GM12891 (cell line): Measurements from ENCODE around the gene CNPY1.

Experiments used
- DNase-seq: peaks from one replicate; pipeline ENCODE4 v3.0.0; 2011; ENCODE audit warnings: low spot score; ENCODE audit not compliant: insufficient read length
- FAIRE-seq: peaks from 2 replicates; lab custom pipeline; 2011; peaks lifted over from hg19 to GRCh38; lab: Jason Lieb, UNC
- PAX5 ChIP-seq: IDR thresholded peaks from 2 replicates; pipeline ENCODE4 v1.6.1; 2011; ENCODE audit warnings: low read length, moderate library complexity, mild to moderate bottlenecking; ENCODE audit not compliant: insufficient read depth, severe bottlenecking
- POLR2A ChIP-seq: IDR thresholded peaks from 2 replicates; pipeline ENCODE4 v1.6.1; 2011; ENCODE audit warnings: low read depth, low read length, control low read depth
- POLR2AphosphoS5 ChIP-seq: IDR thresholded peaks from 2 replicates; pipeline ENCODE4 v1.6.1; 2011; ENCODE audit warnings: low read depth, low read length, control low read depth
- POU2F2 ChIP-seq: IDR thresholded peaks from 2 replicates; pipeline ENCODE4 v1.6.1; 2011; ENCODE audit warnings: low read depth, mild to moderate bottlenecking, control low read depth, low read length, moderate library complexity
- SPI1 ChIP-seq: IDR thresholded peaks from 2 replicates; pipeline ENCODE4 v1.6.1; 2011; ENCODE audit warnings: low read depth, low read length, control low read depth
- TAF1 ChIP-seq: IDR thresholded peaks from 2 replicates; pipeline ENCODE4 v1.6.1; 2011; ENCODE audit warnings: low read depth, low read length, control low read depth

Gene CNPY1

DNA sequence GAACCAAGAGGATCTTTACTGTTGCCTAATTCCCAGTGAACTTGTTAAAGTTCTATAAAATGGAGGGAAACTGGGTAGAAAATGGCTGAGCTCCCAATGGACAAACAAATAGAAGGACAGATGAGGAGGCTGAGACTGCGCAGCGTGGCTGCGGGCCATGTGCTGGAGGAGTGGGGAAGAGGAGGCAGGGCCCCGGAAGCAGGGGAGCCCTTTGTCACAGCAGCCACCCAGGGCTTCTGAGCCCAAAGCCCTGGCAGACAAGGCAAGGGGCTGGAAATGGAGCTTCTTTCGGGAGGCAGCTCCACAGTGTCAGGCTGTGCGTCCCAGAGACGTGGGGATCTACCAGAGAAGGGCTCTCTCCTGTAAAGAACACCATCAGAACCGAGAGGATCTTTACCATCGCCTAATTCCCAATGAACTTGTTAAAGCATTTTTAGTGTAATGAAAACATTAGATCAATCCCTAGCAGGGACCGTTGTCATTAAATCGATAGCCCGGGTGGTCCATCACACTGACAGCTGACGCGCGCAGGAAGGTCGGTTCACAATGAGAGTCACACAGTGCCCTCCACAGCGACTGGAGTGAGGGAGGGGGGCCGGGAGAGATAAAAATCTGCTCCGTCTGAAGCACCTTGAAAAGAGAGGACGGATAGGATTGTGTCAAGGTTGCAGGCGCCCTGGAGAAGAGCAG, 14.0 kb upstream of the CNPY1 start:
- no peak for TF ChIP-seq PAX5
- TF ChIP-seq POLR2AphosphoS5: no peak
- TF ChIP-seq SPI1: no peak
- no peak for TF ChIP-seq POLR2A
- no peak for TF ChIP-seq TAF1
- no peak for TF ChIP-seq POU2F2
- no peak for FAIRE-seq

DNA sequence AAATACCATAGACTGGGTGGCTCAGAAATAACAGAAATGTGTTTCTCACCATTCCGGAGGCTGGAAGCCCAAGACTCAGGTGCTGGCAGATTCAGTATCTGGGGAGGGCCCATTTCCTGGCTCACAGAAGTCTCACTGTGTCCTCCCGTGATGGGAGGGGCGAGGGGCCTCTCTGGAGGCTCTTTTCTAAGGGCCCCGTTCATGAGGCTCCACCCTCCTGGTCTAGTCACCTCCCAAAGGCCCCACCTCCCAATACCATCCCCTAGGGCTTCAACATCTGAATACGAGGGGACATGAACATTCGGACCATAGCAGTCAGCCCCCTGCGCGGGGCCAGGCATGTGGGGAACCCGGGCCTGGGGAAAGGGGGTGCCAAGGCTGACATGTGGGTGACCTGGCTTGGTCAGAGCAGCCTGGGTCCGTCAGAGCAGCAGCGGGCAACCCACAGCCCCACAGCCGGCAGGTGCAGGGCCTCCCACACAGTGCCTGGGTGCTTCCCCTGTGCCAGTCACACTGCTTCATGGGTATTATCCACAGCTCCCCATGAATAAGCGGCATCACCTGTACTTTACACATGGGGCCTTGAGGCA, 13.3 kb upstream of the CNPY1 start:
- TF ChIP-seq POLR2A: no peak
- TF ChIP-seq POLR2AphosphoS5: no peak
- TF ChIP-seq SPI1: no peak
- no peak for TF ChIP-seq PAX5
- no peak for TF ChIP-seq TAF1
- no peak for TF ChIP-seq POU2F2
- no peak for DNase-seq
- FAIRE-seq: no peak

More for the DNA sequence above, 14.0 kb upstream of the CNPY1 start:
- DNase-seq: no peak

DNA sequence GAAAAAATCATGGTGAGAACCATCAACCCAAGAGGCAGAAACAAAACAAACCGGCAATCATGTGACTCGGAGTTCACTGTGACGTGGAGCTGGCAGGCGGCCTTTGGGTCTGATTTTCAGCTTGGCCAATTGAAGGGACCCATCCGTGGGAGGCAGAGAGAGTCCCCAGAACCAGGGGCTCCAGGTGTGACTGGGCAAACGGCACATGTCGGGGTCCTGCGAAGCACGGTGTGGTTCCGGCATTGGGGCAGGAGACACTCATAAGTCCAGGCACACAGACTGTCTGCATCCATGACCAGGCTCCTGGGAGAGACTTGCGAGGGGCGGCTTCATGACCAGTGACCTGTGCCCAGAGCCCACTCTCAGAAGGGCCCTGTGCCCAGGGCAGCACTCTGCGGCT, 12.6 kb upstream of the CNPY1 start:
- DNase-seq (no peak), FAIRE-seq (no peak)
- TF ChIP-seq SPI1: no peak
- no peak for TF ChIP-seq POU2F2
- no peak for TF ChIP-seq POLR2A
- TF ChIP-seq PAX5: no peak
- TF ChIP-seq TAF1: no peak
- TF ChIP-seq POLR2AphosphoS5: no peak

DNA sequence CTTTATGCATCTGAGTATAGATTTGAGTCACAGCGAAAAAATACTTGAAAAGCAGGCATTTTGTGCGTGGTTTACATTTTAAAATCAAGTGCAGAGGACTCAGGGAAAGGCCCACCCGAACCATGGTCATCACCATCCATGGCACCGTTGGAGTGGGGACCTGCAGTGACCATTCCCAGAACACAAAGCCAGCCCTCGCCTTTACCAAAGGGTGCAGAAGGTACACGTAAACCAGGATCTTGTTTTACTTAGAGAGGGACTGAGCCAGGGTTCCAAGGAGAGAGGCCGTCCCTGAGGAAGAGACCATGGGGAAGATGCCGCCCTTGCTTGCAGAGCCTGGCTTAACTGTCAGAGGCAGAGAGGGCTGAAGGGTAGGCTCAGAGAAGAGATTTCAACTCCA, 12.0 kb upstream of the CNPY1 start:
- DNase-seq (no peak), FAIRE-seq (no peak)
- TF ChIP-seq SPI1 (no peak), POLR2A (no peak), PAX5 (no peak), POU2F2 (no peak), TAF1 (no peak), POLR2AphosphoS5 (no peak)

DNA sequence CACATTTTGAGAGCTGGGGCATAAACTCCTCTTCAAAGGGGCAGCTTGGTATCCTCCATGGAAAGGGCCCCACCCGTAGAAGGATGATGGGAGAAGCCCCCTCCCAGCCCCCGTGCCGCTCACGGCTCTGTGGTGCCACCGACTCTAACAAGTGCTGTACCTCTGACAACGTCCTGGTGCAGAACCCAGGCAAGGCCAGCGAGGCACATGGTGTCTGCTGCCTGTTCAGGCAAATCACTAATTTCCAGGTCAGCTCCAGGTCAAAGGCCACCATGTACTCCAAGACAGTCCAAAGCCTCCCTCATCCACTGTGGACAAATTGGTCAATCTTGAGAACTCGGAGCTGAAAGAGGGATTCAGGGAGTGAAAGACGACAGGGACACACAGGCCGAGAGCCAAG, 11.4 kb upstream of the CNPY1 start:
- no peak for TF ChIP-seq POLR2A
- TF ChIP-seq SPI1: no peak
- no peak for TF ChIP-seq PAX5
- TF ChIP-seq POU2F2: no peak
- TF ChIP-seq TAF1: no peak
- no peak for TF ChIP-seq POLR2AphosphoS5
- FAIRE-seq: no peak
- DNase-seq: no peak

DNA sequence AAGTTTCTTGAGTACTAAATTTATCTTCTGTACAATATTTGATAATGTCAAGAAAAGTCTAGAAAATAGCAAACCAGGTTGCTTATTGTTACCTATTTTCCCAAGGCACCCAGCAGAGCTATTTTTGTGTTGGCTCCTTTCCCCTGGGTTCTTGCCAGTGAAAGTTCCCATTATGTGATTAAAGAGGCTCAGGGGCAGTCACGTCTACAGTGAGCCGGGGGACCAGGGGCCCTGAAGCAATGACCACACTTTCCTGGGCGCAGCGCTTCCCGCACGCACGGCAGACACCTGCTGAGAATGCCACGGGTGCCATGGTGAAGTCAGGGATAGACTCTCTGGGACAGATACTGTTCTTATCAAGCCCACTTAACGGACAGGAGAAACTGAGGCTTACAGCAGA, 10.4 kb upstream of the CNPY1 start:
- TF ChIP-seq PAX5: no peak
- no peak for TF ChIP-seq TAF1
- TF ChIP-seq POLR2A: no peak
- TF ChIP-seq POU2F2: no peak
- no peak for TF ChIP-seq POLR2AphosphoS5
- no peak for TF ChIP-seq SPI1
- no peak for DNase-seq
- FAIRE-seq: no peak

DNA sequence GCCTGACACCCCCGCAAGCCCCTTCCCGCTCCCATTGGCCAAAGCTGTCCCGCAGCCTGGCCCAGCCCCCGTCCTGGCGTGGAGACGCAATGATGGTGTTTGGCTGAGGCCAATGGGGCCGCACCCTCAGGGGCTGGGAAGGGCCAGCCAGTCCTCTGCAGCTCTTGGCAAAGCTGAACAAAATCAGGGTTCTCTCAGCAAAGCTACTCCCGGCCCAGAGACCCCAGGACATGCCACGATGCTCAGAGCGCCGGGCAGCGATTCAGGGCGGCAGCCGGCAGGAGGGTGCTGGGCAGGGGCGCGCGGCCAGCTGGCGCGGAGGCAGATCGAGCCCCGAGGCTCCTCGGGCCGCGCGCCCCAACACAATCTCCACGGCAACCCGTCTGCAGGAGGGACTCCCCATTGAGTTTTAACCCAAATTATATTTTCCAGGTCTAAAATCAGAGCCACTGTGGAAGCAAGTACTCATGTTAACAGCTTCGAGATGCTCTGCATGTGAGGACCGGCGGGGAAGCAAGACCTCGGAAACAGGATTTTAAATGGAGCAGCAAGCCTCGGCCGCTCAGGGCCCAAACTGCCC, 8.8 kb upstream of the CNPY1 start:
- FAIRE-seq (no peak), DNase-seq (no peak)
- TF ChIP-seq POU2F2: no peak
- TF ChIP-seq POLR2AphosphoS5: no peak
- TF ChIP-seq PAX5: no peak
- no peak for TF ChIP-seq POLR2A
- TF ChIP-seq TAF1: no peak
- TF ChIP-seq SPI1: no peak

DNA sequence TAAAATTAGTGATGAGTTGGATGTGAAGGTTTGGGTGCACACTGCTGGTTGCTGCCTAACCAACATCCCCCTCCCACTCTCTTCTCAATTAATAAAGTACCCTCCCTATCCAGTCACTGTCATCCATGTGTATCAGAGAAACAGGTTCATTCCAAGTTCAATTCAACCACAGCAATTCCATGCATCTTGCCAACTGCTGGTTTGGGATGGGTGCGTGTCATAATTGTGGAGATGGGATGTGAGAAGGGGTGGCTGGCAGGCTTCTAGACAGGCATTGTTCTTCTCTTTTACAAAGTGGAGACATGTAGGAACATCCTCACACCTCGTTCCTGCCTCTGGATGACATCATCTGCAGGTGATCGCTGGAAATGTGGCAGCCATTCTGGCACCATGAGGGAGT, 7.5 kb upstream of the CNPY1 start:
- DNase-seq (no peak), FAIRE-seq (no peak)
- no peak for TF ChIP-seq POLR2AphosphoS5
- TF ChIP-seq TAF1: no peak
- no peak for TF ChIP-seq PAX5
- TF ChIP-seq POU2F2: no peak
- TF ChIP-seq SPI1: no peak
- TF ChIP-seq POLR2A: no peak

DNA sequence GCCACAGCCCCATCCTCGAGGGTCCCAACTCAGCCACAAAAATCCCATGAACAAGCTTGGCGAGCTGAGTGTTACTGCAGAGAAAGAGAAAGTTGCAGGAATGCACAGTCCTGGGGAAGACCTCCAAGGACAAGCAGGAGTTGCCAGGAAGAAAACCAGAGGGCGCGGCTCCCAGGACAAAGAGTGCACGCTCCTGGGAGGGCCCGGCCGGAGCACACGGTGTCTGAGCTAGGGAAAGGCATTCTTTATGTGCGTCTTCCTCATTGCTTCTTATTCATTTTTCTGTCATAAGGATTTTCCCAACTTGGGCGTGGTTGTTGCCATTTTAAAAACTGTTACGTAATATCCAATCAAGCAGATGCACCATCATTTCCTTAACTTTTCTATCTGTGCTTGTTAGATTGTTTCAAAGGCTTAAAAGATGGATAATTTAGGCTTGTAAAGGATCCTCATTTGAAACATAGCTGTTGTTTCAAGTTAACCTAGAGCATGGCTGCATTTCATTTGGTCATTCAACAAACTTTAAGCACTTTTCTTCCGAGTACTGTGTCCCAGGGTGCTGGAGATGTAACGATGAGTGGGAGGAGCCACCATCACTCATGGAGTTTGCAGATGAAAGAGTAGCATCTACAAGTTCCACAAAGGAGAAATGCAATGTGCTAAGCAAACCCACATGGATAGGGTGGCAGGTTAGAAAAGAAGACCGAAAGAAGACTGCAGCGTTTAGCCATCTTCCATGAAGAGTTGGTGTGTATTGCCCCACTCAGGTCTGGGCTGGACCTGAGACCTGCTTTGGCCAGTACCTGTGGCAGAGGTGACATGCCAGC, 5.6 kb upstream of the CNPY1 start:
- DNase-seq: no peak
- no peak for FAIRE-seq
- TF ChIP-seq SPI1: no peak
- TF ChIP-seq POLR2A: no peak
- no peak for TF ChIP-seq POLR2AphosphoS5
- TF ChIP-seq TAF1: no peak
- no peak for TF ChIP-seq PAX5
- TF ChIP-seq POU2F2: no peak
